Measurements from ENCODE around the gene SYNGAP1.

The SYNGAP1 gene

DNA sequence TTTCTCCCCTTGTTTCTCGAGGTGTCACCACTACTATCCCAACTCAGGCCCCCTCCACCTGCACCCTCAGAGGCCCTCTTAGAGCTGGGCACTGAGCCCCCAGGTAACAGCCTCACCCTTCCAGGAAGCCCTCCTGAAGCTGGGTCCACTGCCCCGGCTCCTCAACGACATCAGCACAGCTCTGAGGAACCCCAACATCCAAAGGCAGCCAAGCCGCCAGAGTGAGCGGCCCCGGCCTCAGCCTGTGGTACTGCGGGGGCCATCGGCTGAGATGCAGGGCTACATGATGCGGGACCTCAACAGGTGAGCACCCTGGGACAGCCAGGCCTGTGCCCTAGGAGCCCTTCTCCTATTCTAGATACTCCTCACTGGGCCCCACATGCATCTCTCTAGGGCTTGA, 21.6 kb downstream of the SYNGAP1 start:
- H3K4me3 ChIP-seq (replicated peaks; ENCODE audit: low read depth, low read length): no peak overlapping the region
- DNase-seq (ENCODE audit: low read depth): no peak
- TF ChIP-seq, protein P1, sequence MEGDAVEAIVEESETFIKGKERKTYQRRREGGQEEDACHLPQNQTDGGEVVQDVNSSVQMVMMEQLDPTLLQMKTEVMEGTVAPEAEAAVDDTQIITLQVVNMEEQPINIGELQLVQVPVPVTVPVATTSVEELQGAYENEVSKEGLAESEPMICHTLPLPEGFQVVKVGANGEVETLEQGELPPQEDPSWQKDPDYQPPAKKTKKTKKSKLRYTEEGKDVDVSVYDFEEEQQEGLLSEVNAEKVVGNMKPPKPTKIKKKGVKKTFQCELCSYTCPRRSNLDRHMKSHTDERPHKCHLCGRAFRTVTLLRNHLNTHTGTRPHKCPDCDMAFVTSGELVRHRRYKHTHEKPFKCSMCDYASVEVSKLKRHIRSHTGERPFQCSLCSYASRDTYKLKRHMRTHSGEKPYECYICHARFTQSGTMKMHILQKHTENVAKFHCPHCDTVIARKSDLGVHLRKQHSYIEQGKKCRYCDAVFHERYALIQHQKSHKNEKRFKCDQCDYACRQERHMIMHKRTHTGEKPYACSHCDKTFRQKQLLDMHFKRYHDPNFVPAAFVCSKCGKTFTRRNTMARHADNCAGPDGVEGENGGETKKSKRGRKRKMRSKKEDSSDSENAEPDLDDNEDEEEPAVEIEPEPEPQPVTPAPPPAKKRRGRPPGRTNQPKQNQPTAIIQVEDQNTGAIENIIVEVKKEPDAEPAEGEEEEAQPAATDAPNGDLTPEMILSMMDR (IDR thresholded peaks at IDR 0.05; ENCODE audit: low read length, missing control alignments): no peak

DNA sequence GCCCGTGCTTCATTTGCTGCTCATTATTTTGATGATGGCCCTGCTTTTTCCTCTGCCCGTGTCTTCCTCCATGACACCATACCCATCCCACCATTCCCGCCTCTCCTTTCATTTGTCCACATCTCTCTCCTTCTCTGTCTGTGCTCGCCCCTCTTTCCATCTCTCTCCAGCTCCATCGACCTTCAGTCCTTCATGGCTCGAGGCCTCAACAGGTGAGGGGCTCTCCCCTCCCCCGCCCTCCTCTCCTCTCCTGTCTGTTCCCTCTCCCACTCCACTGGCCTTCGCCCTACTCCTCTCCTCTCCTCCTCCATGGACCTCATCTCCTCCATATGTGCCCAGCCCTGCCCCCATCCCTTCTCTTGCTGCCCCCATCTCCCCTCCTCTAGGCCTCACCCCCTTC, 22.4 kb downstream of the SYNGAP1 start:
- TF ChIP-seq, protein P1 (IDR thresholded peaks at IDR 0.05; ENCODE audit: low read length, missing control alignments): no peak
- no peak overlapping the region for H3K4me3 ChIP-seq (replicated peaks; ENCODE audit: low read depth, low read length)
- no peak for DNase-seq (ENCODE audit: low read depth)

DNA sequence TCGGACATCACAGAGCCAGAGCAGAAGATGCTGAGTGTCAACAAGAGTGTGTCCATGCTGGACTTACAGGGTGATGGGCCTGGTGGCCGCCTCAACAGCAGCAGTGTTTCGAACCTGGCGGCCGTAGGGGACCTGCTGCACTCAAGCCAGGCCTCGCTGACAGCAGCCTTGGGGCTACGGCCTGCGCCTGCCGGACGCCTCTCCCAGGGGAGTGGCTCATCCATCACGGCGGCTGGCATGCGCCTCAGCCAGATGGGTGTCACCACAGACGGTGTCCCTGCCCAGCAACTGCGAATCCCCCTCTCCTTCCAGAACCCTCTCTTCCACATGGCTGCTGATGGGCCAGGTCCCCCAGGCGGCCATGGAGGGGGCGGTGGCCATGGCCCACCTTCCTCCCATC, 23.2 kb downstream of the SYNGAP1 start:
- DNase-seq (ENCODE audit: low read depth): no peak

DNA sequence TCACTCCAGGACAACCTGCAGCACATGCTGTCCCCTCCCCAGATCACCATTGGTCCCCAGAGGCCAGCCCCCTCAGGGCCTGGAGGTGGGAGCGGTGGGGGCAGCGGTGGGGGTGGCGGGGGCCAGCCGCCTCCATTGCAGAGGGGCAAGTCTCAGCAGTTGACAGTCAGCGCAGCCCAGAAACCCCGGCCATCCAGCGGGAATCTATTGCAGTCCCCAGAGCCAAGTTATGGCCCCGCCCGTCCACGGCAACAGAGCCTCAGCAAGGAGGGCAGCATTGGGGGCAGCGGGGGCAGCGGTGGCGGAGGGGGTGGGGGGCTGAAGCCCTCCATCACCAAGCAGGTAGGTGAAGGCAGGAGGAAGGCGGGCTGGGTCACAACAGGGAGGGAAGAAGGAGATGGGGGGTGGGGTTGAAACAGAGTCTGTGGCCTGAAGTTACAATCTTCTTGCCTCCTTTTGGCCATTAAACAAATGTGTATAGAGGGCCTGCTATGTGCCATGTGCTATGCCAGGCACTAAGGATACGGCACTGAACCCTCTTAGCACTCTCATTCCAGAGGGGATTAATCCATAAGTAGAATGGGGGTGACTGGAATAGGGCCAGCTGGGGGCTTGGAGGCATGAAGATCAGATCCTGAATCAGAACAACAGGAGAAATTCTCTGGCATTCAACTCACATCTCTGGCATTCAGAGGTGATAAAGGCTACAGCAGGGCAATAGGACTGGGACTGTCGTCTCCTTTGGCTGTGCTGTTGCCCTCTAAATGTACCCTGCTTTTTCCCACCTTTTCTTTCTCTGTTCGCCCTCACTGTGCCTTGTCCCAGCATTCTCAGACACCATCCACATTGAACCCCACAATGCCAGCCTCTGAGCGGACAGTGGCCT, 24.0 kb downstream of the SYNGAP1 start:
- TF ChIP-seq, protein P1 (IDR thresholded peaks at IDR 0.05; ENCODE audit: low read length, missing control alignments): no peak
- H3K4me3 ChIP-seq (replicated peaks; ENCODE audit: low read depth, low read length): no peak overlapping the region
- no peak for DNase-seq (ENCODE audit: low read depth)

More for the DNA sequence above, 23.2 kb downstream of the SYNGAP1 start:
- no peak overlapping the region for H3K4me3 ChIP-seq (replicated peaks; ENCODE audit: low read depth, low read length)
- TF ChIP-seq, protein P1 (IDR thresholded peaks at IDR 0.05; ENCODE audit: low read length, missing control alignments): no peak

DNA sequence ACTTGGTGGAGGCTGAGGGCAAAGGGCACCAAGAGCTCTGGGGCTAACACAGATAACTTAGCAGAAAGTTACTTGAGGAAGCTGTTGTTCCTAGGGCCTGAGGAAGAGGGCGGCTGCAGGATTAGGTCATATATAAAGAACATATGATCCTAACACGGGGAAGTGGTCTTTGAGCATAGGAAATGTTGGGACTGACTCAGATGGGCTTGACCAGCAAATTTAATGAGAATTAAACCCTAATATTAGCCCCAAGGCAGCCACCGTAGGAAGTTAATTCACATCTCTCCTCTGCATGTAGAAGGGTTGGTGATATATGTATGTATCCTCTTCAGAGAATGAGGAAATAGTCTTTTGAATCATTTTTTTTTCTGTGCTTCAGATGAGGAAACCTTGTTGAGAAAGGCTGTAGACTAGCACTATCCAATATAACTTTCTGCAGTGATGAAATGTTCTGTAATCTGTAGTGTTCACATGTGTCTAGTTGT, 25.3 kb downstream of the SYNGAP1 start:
- TF ChIP-seq, protein P1 (IDR thresholded peaks at IDR 0.05; ENCODE audit: low read length, missing control alignments): no peak
- no peak for DNase-seq (ENCODE audit: low read depth)

DNA sequence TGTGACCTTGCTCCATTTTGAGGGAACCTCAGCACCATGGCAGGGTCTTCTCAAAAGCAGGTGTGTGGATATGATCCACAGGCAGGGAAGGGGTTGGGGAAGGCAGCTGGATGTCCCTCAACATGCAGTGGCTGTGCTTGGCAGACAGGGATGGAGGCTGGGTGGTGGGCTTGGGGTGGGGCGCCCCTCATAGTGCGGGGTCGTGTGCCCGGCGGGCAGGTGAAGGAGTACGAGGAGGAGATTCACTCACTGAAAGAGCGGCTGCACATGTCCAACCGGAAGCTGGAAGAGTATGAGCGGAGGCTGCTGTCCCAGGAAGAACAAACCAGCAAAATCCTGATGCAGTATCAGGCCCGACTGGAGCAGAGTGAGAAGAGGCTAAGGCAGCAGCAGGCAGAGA, 26.5 kb downstream of the SYNGAP1 start:
- TF ChIP-seq, protein P1 (IDR thresholded peaks at IDR 0.05; ENCODE audit: low read length, missing control alignments): no peak
- DNase-seq (ENCODE audit: low read depth): no peak
- no peak overlapping the region for H3K4me3 ChIP-seq (replicated peaks; ENCODE audit: low read depth, low read length)

More for the DNA sequence above, 25.3 kb downstream of the SYNGAP1 start:
- H3K4me3 ChIP-seq (replicated peaks; ENCODE audit: low read depth, low read length): no peak overlapping the region

Measured in fibroblast of pulmonary artery (primary cell).